HG02759 (cell line): Measurements from ENCODE around the gene PIEZO1.
"Not testable (repeated sequence)": the region's sequence is repeated elsewhere in the genome, so short reads cannot be mapped to it uniquely, and the experiment has no call there.

Experiments
- ATAC-seq: cut with Tn5 transposase; IDR thresholded peaks from one replicate; pipeline ENCODE4 v1.9.1; 2021; ENCODE audit warnings: mild to moderate bottlenecking, moderate library complexity; ENCODE audit not compliant: unreplicated experiment

PIEZO1 gene

GRCh38 chr16:88785106-88785924 lies at the start of gene PIEZO1:
Gene PIEZO1 (minus strand): TSS chr16:88785220. CDS start chr16:88784964, 256 bp downstream.
- ATAC-seq = peak; percentile 37

- ATAC-seq = no peak
Measured at GRCh38 chr16:88834670-88835069, 49.6 kb upstream of the PIEZO1 start.

- no peak for ATAC-seq
Measured at GRCh38 chr16:88833086-88833485, 48.1 kb upstream of the PIEZO1 start.

GRCh38 chr16:88831838-88832237 lies 46.8 kb upstream of the PIEZO1 start:
- ATAC-seq = no peak

- ATAC-seq = no peak
Measured at GRCh38 chr16:88830783-88831182, 45.8 kb upstream of the PIEZO1 start.

- no peak for ATAC-seq
Measured at GRCh38 chr16:88830258-88830657, 45.2 kb upstream of the PIEZO1 start.

- ATAC-seq = no peak
Measured at GRCh38 chr16:88828711-88829110, 43.7 kb upstream of the PIEZO1 start.

GRCh38 chr16:88827727-88828126 lies 42.7 kb upstream of the PIEZO1 start:
- ATAC-seq = no peak

- no peak for ATAC-seq
Measured at GRCh38 chr16:88826070-88826840, 41.2 kb upstream of the PIEZO1 start.

- ATAC-seq = no peak
Measured at GRCh38 chr16:88825146-88825545, 40.1 kb upstream of the PIEZO1 start.

GRCh38 chr16:88824256-88825077 lies 39.4 kb upstream of the PIEZO1 start:
- ATAC-seq = no peak

GRCh38 chr16:88823646-88824045 lies 38.6 kb upstream of the PIEZO1 start:
- not testable (repeated sequence) for ATAC-seq

GRCh38 chr16:88822281-88823040 lies 37.4 kb upstream of the PIEZO1 start:
- no peak for ATAC-seq

GRCh38 chr16:88821168-88821850 lies 36.3 kb upstream of the PIEZO1 start:
- ATAC-seq = no peak

- ATAC-seq = no peak
Measured at GRCh38 chr16:88820385-88821025, 35.5 kb upstream of the PIEZO1 start.

- no peak for ATAC-seq
Measured at GRCh38 chr16:88819126-88819525, 34.1 kb upstream of the PIEZO1 start.

- ATAC-seq = no peak
Measured at GRCh38 chr16:88818575-88818874, 33.5 kb upstream of the PIEZO1 start.

- ATAC-seq = no peak
Measured at GRCh38 chr16:88817785-88818574, 33.0 kb upstream of the PIEZO1 start.
